PC-3 (cell line): ENCODE data around the gene CFAP54. TPM values are rescaled to one million over a fixed set of nuclear protein-coding genes. Genes with fewer than 3 reads are reported as not detected.

Experiments
- ATAC-seq: fragments of 200-7000 bp; cut with Tn5 transposase; 2 replicates; pipeline ENCODE4 v1.9.1; 2020; ENCODE audit warnings: mild to moderate bottlenecking, moderate library complexity
- BruUV-seq: library from RNA; stranded (reverse); fragments of 400-500 nt; replicated peaks from 2 replicates; lab custom pipeline; 2021; lab: Mats Ljungman, UMichigan
- CTCF ChIA-PET: fragments of 300-600 bp; sonication (Branson Sonifier 250); formaldehyde crosslinking; loops from one replicate; lab custom pipeline; 2022; ENCODE audit warnings: antibody characterized with exemption; lab: Charles Lee
- POLR2A ChIA-PET: fragments of 300-600 bp; sonication (Branson Sonifier 250); formaldehyde crosslinking; loops from one replicate; lab custom pipeline; 2022; ENCODE audit warnings: antibody characterized with exemption; ENCODE audit not compliant: unreplicated experiment; lab: Charles Lee
- DNase-seq: peaks from one replicate; pipeline ENCODE4 v3.0.0-alpha.2; 2015
- H2AFZ ChIP-seq: fragments of 300-600 bp; sonication (generic); 2 replicates; pipeline ENCODE4 v1.6.0; 2016; ENCODE audit warnings: antibody characterized with exemption, low read length
- H3F3A ChIP-seq: fragments of 300-600 bp; sonication (generic); one replicate; pipeline ENCODE4 v1.6.0; 2017; ENCODE audit warnings: antibody characterized with exemption, low read length, control low read depth, mild to moderate bottlenecking; ENCODE audit not compliant: unreplicated experiment
- H3K27ac ChIP-seq: fragments of 300-600 bp; sonication (generic); 2 replicates; pipeline ENCODE4 v1.5.1; 2016; ENCODE audit warnings: mild to moderate bottlenecking, low read length
- H3K27me3 ChIP-seq: fragments of 300-600 bp; sonication (generic); 2 replicates; pipeline ENCODE4 v1.6.1; 2016; ENCODE audit warnings: low read length, mixed read lengths
- H3K36me3 ChIP-seq: fragments of 300-600 bp; sonication (generic); 2 replicates; pipeline ENCODE4 v1.6.1; 2016; ENCODE audit warnings: low read depth, mixed run types, low read length, mixed read lengths
- H3K4me1 ChIP-seq: fragments of 300-600 bp; sonication (generic); 2 replicates; pipeline ENCODE4 v1.5.1; 2016; ENCODE audit warnings: low read length; ENCODE audit not compliant: insufficient read depth
- H3K4me2 ChIP-seq: fragments of 300-600 bp; sonication (generic); 2 replicates; pipeline ENCODE4 v1.6.0; 2016; ENCODE audit warnings: low read length
- H3K4me3 ChIP-seq: fragments of 300-600 bp; sonication (generic); 2 replicates; pipeline ENCODE4 v1.5.1; 2016; ENCODE audit warnings: mild to moderate bottlenecking, low read length, mixed read lengths
- H3K79me2 ChIP-seq: fragments of 300-600 bp; sonication (generic); 2 replicates; pipeline ENCODE4 v1.6.1; 2017; ENCODE audit warnings: low read length, mixed read lengths
- H3K9ac ChIP-seq: fragments of 300-600 bp; sonication (generic); 2 replicates; pipeline ENCODE4 v1.6.0; 2016; ENCODE audit warnings: mild to moderate bottlenecking, low read length
- H3K9me2 ChIP-seq: fragments of 300-600 bp; sonication (generic); replicated peaks from 2 replicates; pipeline ENCODE4 v1.6.1; 2016; ENCODE audit warnings: mixed run types, low read length, mixed read lengths
- H3K9me3 ChIP-seq: fragments of 300-600 bp; sonication (generic); 2 replicates; pipeline ENCODE4 v1.6.1; 2016; ENCODE audit warnings: low read length, mixed read lengths
- H4K20me1 ChIP-seq: fragments of 300-600 bp; sonication (generic); 2 replicates; pipeline ENCODE4 v1.6.1; 2016; ENCODE audit warnings: low read length, mixed read lengths
- CTCF ChIP-seq: fragments of 300-600 bp; sonication (generic); conservative IDR thresholded peaks from 2 replicates; pipeline ENCODE4 v1.5.1; 2017; ENCODE audit warnings: antibody characterized with exemption, low read depth, mild to moderate bottlenecking, low read length
- EZH2 ChIP-seq: fragments of 300-600 bp; sonication (generic); IDR thresholded peaks from one replicate; pipeline ENCODE4 v1.6.1; 2017; ENCODE audit warnings: antibody characterized with exemption, mild to moderate bottlenecking, low read length; ENCODE audit not compliant: unreplicated experiment
- EZH2phosphoT487 ChIP-seq: fragments of 300-600 bp; sonication (generic); IDR thresholded peaks from 2 replicates; pipeline ENCODE4 v1.6.1; 2018; ENCODE audit warnings: mild to moderate bottlenecking, antibody characterized with exemption, low read length, borderline replicate concordance
- intact Hi-C: fragments of 100-400 bp; cut with micrococcal nuclease; formaldehyde crosslinking; loops from 2 replicates; pipeline ENCODE4 v1.9.0; 2023
- total RNA-seq: library from RNA; depleted of rRNA; stranded (reverse); fragments of >200 nt; gene quantifications from 2 replicates; pipeline ENCODE4 v1.2.3, GENCODE V29; 2014

Gene CFAP54
- total RNA-seq, 1 experiment from 2014 or later = 0.77 TPM

DNA sequence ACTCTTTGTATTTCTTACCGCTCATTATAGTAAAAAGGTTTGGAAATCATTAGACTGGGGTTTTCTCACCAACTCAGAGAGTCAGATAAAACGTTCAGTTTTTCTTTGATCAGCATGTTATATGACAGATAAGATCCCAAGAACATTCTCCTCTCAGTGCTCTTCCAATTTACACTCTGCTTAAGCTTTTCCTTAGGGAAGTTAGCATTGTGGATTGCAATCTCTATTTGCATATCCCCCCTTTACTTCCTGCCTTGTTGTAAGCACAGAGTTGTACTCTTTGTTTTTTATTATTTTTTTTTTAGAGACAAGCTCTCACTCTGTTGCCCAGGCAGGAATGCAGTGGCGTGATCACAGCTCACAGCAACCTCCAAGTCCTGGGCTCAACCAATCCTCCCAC is 11.4 kb upstream of the CFAP54 start:
- no peaks in the 10 kb centered on the region for H3K9me2 ChIP-seq
- no peaks in the 10 kb centered on the region for H3K27me3 ChIP-seq
- no peak for DNase-seq
- no peak overlapping the region for H3K9ac ChIP-seq
- no peaks in the 10 kb centered on the region for H3F3A ChIP-seq
- TF ChIP-seq CTCF = no peak
- no peak for TF ChIP-seq EZH2phosphoT487
- no peak for TF ChIP-seq EZH2
- ATAC-seq = no peak
- CTCF ChIA-PET = no interaction called here
- H3K9me3 ChIP-seq = no peaks in the 10 kb centered on the region
- no peak overlapping the region for H3K4me3 ChIP-seq
- no peak overlapping the region for H3K27ac ChIP-seq
- no peaks in the 10 kb centered on the region for H3K36me3 ChIP-seq
- no peaks in the 10 kb centered on the region for H3K79me2 ChIP-seq
- no peak overlapping the region; the same call in 1 of the 2 replicates for H2AFZ ChIP-seq
- intact Hi-C loops = no loop called here
- H3K4me2 ChIP-seq = no peak overlapping the region
- H3K4me1 ChIP-seq = no peaks in the 10 kb centered on the region
- H4K20me1 ChIP-seq = no peaks in the 10 kb centered on the region
- BruUV-seq = no TSS peak
- POLR2A ChIA-PET = no interaction called here

DNA sequence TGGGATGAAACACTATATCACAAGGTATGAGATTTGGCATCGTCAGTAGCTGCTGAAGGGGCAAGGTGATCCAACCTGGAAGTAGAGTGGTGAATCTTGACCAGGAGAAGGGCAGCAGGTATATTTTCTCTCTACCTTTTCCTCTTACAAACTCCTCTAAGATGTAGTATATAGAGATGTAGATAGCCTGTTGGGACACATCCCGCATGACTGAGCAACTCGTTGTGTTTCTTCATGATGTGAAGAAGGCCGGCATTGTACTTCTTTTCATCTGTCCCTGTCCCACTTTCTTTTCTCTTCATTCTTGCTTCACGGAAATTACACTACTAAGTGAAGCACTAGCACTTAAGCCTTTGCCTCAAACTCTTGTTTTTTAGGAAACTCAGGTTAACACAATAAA is 7.3 kb upstream of the CFAP54 start:
- H3K9ac ChIP-seq = no peak overlapping the region
- no peaks in the 10 kb centered on the region for H4K20me1 ChIP-seq
- H3K4me3 ChIP-seq = no peak overlapping the region
- no peak overlapping the region for H3K27ac ChIP-seq
- H3K9me3 ChIP-seq = no peaks in the 10 kb centered on the region
- H3K36me3 ChIP-seq = no peaks in the 10 kb centered on the region
- H3K4me2 ChIP-seq = no peak overlapping the region
- TF ChIP-seq CTCF (no peak), EZH2phosphoT487 (no peak), EZH2 (no peak)
- ChIA-PET POLR2A (no interaction called here), CTCF (no interaction called here)
- H3K4me1 ChIP-seq = peaks cover 21% of the 10 kb centered on the region
- ATAC-seq (no peak), DNase-seq (no peak)
- H3K9me2 ChIP-seq = no peaks in the 10 kb centered on the region
- no peaks in the 10 kb centered on the region for H3K27me3 ChIP-seq
- no peak overlapping the region for H2AFZ ChIP-seq
- BruUV-seq = no TSS peak
- intact Hi-C loops = no loop called here
- no peaks in the 10 kb centered on the region for H3K79me2 ChIP-seq
- no peaks in the 10 kb centered on the region for H3F3A ChIP-seq

- BruUV-seq = no TSS peak
- Histone ChIP-seq H3K36me3 (no peaks in the 10 kb centered on the region), H2AFZ (no peak overlapping the region), H3K9ac (no peak overlapping the region), H3F3A (peaks cover 4% of the 10 kb centered on the region), H3K27ac (no peak overlapping the region), H3K4me1 (peaks cover 30% of the 10 kb centered on the region), H3K9me3 (no peaks in the 10 kb centered on the region), H3K9me2 (no peaks in the 10 kb centered on the region), H4K20me1 (no peaks in the 10 kb centered on the region), H3K27me3 (no peaks in the 10 kb centered on the region), H3K79me2 (no peaks in the 10 kb centered on the region), H3K4me2 (no peak overlapping the region), H3K4me3 (no peak overlapping the region)
- intact Hi-C loops = no loop called here
- ChIA-PET CTCF (no interaction called here), POLR2A (no interaction called here)
- TF ChIP-seq EZH2 (no peak), CTCF (no peak), EZH2phosphoT487 (no peak)
- no peak for ATAC-seq
- no peak for DNase-seq
Measured at GRCh38 chr12:96483116-96483515, 6.3 kb upstream of the CFAP54 start.
